PC-3 (cell line): ENCODE results near the gene HDLBP. TPM values are rescaled to one million over a fixed set of nuclear protein-coding genes. Genes with fewer than 3 reads are reported as not detected.

Source experiments
- ATAC-seq: fragments of 200-7000 bp; cut with Tn5 transposase; 2 replicates; pipeline ENCODE4 v1.9.1; 2020; ENCODE audit warnings: mild to moderate bottlenecking, moderate library complexity
- BruUV-seq: library from RNA; stranded (reverse); fragments of 400-500 nt; replicated peaks from 2 replicates; lab custom pipeline; 2021; lab: Mats Ljungman, UMichigan
- CTCF ChIA-PET: fragments of 300-600 bp; sonication (Branson Sonifier 250); formaldehyde crosslinking; loops from one replicate; lab custom pipeline; 2022; ENCODE audit warnings: antibody characterized with exemption; lab: Charles Lee
- POLR2A ChIA-PET: fragments of 300-600 bp; sonication (Branson Sonifier 250); formaldehyde crosslinking; loops from one replicate; lab custom pipeline; 2022; ENCODE audit warnings: antibody characterized with exemption; ENCODE audit not compliant: unreplicated experiment; lab: Charles Lee
- DNase-seq: peaks from one replicate; pipeline ENCODE4 v3.0.0-alpha.2; 2015
- H2AFZ ChIP-seq: fragments of 300-600 bp; sonication (generic); 2 replicates; pipeline ENCODE4 v1.6.0; 2016; ENCODE audit warnings: antibody characterized with exemption, low read length
- H3F3A ChIP-seq: fragments of 300-600 bp; sonication (generic); one replicate; pipeline ENCODE4 v1.6.0; 2017; ENCODE audit warnings: antibody characterized with exemption, low read length, control low read depth, mild to moderate bottlenecking; ENCODE audit not compliant: unreplicated experiment
- H3K27ac ChIP-seq: fragments of 300-600 bp; sonication (generic); 2 replicates; pipeline ENCODE4 v1.5.1; 2016; ENCODE audit warnings: mild to moderate bottlenecking, low read length
- H3K27me3 ChIP-seq: fragments of 300-600 bp; sonication (generic); 2 replicates; pipeline ENCODE4 v1.6.1; 2016; ENCODE audit warnings: low read length, mixed read lengths
- H3K36me3 ChIP-seq: fragments of 300-600 bp; sonication (generic); 2 replicates; pipeline ENCODE4 v1.6.1; 2016; ENCODE audit warnings: low read depth, mixed run types, low read length, mixed read lengths
- H3K4me1 ChIP-seq: fragments of 300-600 bp; sonication (generic); 2 replicates; pipeline ENCODE4 v1.5.1; 2016; ENCODE audit warnings: low read length; ENCODE audit not compliant: insufficient read depth
- H3K4me2 ChIP-seq: fragments of 300-600 bp; sonication (generic); 2 replicates; pipeline ENCODE4 v1.6.0; 2016; ENCODE audit warnings: low read length
- H3K4me3 ChIP-seq: fragments of 300-600 bp; sonication (generic); 2 replicates; pipeline ENCODE4 v1.5.1; 2016; ENCODE audit warnings: mild to moderate bottlenecking, low read length, mixed read lengths
- H3K79me2 ChIP-seq: fragments of 300-600 bp; sonication (generic); 2 replicates; pipeline ENCODE4 v1.6.1; 2017; ENCODE audit warnings: low read length, mixed read lengths
- H3K9ac ChIP-seq: fragments of 300-600 bp; sonication (generic); 2 replicates; pipeline ENCODE4 v1.6.0; 2016; ENCODE audit warnings: mild to moderate bottlenecking, low read length
- H3K9me2 ChIP-seq: fragments of 300-600 bp; sonication (generic); replicated peaks from 2 replicates; pipeline ENCODE4 v1.6.1; 2016; ENCODE audit warnings: mixed run types, low read length, mixed read lengths
- H3K9me3 ChIP-seq: fragments of 300-600 bp; sonication (generic); 2 replicates; pipeline ENCODE4 v1.6.1; 2016; ENCODE audit warnings: low read length, mixed read lengths
- H4K20me1 ChIP-seq: fragments of 300-600 bp; sonication (generic); 2 replicates; pipeline ENCODE4 v1.6.1; 2016; ENCODE audit warnings: low read length, mixed read lengths
- CTCF ChIP-seq: fragments of 300-600 bp; sonication (generic); conservative IDR thresholded peaks from 2 replicates; pipeline ENCODE4 v1.5.1; 2017; ENCODE audit warnings: antibody characterized with exemption, low read depth, mild to moderate bottlenecking, low read length
- EZH2 ChIP-seq: fragments of 300-600 bp; sonication (generic); IDR thresholded peaks from one replicate; pipeline ENCODE4 v1.6.1; 2017; ENCODE audit warnings: antibody characterized with exemption, mild to moderate bottlenecking, low read length; ENCODE audit not compliant: unreplicated experiment
- EZH2phosphoT487 ChIP-seq: fragments of 300-600 bp; sonication (generic); IDR thresholded peaks from 2 replicates; pipeline ENCODE4 v1.6.1; 2018; ENCODE audit warnings: mild to moderate bottlenecking, antibody characterized with exemption, low read length, borderline replicate concordance
- intact Hi-C: fragments of 100-400 bp; cut with micrococcal nuclease; formaldehyde crosslinking; loops from 2 replicates; pipeline ENCODE4 v1.9.0; 2023
- total RNA-seq: library from RNA; depleted of rRNA; stranded (reverse); fragments of >200 nt; gene quantifications from 2 replicates; pipeline ENCODE4 v1.2.3, GENCODE V29; 2014

HDLBP gene
- total RNA-seq, 1 experiment from 2014 or later = 410 TPM

- no peaks in the 10 kb centered on the region for H3K9me2 ChIP-seq
- no peaks in the 10 kb centered on the region for H3F3A ChIP-seq
- ATAC-seq (peak; percentile 78), DNase-seq (peak; percentile 66)
- H2AFZ ChIP-seq = peak overlapping the region; percentile 59
- no TSS peak for BruUV-seq
- TF ChIP-seq EZH2 = no peak
- TF ChIP-seq EZH2phosphoT487 = no peak
- no peak for TF ChIP-seq CTCF
- intact Hi-C loops = loop anchor here (5.0 kb wide), 1 partner anchor 152 kb away; the partner anchor contains the start of gene STK25
- no peaks in the 10 kb centered on the region for H3K27me3 ChIP-seq
- H3K27ac ChIP-seq = peak overlapping the region; percentile 5; the same call in 1 of the 2 replicates
- ChIA-PET CTCF (no interaction called here), POLR2A (no interaction called here)
- H4K20me1 ChIP-seq = peaks cover 30% of the 10 kb centered on the region
- peaks cover 46% of the 10 kb centered on the region for H3K36me3 ChIP-seq
- no peaks in the 10 kb centered on the region for H3K9me3 ChIP-seq
- peak overlapping the region; percentile 25; the same call in 1 of the 2 replicates for H3K4me3 ChIP-seq
- H3K4me2 ChIP-seq = peak overlapping the region; percentile 70
- H3K9ac ChIP-seq = 0 out of 2 replicates have a peak overlapping the region, but pooled peaks have one; percentile 29
- peaks cover 18% of the 10 kb centered on the region for H3K4me1 ChIP-seq
- H3K79me2 ChIP-seq = peaks cover 37% of the 10 kb centered on the region
Observed at GRCh38 chr2:241354668-241355658, 39.5 kb upstream of the HDLBP start.

GRCh38 chr2:241352227-241352626 lies 36.8 kb upstream of the HDLBP start:
- no peaks in the 10 kb centered on the region for H3K9me3 ChIP-seq
- peaks cover 12% of the 10 kb centered on the region for H3K4me1 ChIP-seq
- POLR2A ChIA-PET = no interaction called here
- H3F3A ChIP-seq = no peaks in the 10 kb centered on the region
- no TSS peak for BruUV-seq
- H3K9ac ChIP-seq = no peak overlapping the region
- H3K9me2 ChIP-seq = no peaks in the 10 kb centered on the region
- TF ChIP-seq EZH2phosphoT487 (no peak), CTCF (no peak), EZH2 (no peak)
- no peak for ATAC-seq
- no peak overlapping the region for H2AFZ ChIP-seq
- no peak overlapping the region for H3K4me2 ChIP-seq
- H3K36me3 ChIP-seq = peaks cover 60% of the 10 kb centered on the region
- CTCF ChIA-PET = no interaction called here
- no peak overlapping the region for H3K4me3 ChIP-seq
- H3K27ac ChIP-seq = no peak overlapping the region
- peaks cover 4% of the 10 kb centered on the region for H4K20me1 ChIP-seq
- H3K79me2 ChIP-seq = peaks cover 9% of the 10 kb centered on the region
- DNase-seq = no peak
- H3K27me3 ChIP-seq = no peaks in the 10 kb centered on the region
- intact Hi-C loops = no loop called here

- Histone ChIP-seq H3K36me3 (peaks cover 60% of the 10 kb centered on the region), H3F3A (no peaks in the 10 kb centered on the region), H3K9ac (no peak overlapping the region), H3K9me2 (no peaks in the 10 kb centered on the region), H3K4me3 (no peak overlapping the region), H3K9me3 (no peaks in the 10 kb centered on the region), H3K4me1 (peaks cover 8% of the 10 kb centered on the region), H3K79me2 (peaks cover 3% of the 10 kb centered on the region), H3K4me2 (no peak overlapping the region), H3K27me3 (no peaks in the 10 kb centered on the region), H3K27ac (no peak overlapping the region), H4K20me1 (no peaks in the 10 kb centered on the region), H2AFZ (no peak overlapping the region)
- no TSS peak for BruUV-seq
- DNase-seq (no peak), ATAC-seq (no peak)
- intact Hi-C loops = no loop called here
- CTCF ChIA-PET = no interaction called here
- TF ChIP-seq EZH2phosphoT487 (no peak), CTCF (no peak), EZH2 (no peak)
- POLR2A ChIA-PET = no interaction called here
Observed at GRCh38 chr2:241351640-241352031, 36.2 kb upstream of the HDLBP start.
